ENCODE results near the gene G6PC1. TPM values are rescaled to one million over a fixed set of nuclear protein-coding genes. Genes with fewer than 3 reads are reported as not detected.
A peak's percentile ranks its signal among the peaks of the same experiment; 100 is the strongest.
"Not testable (repeated sequence)": the region's sequence is repeated elsewhere in the genome, so short reads cannot be mapped to it uniquely, and the experiment has no call there.

Gene G6PC1
- total RNA-seq, 2 donors from 2014 or later: not detected

DNA sequence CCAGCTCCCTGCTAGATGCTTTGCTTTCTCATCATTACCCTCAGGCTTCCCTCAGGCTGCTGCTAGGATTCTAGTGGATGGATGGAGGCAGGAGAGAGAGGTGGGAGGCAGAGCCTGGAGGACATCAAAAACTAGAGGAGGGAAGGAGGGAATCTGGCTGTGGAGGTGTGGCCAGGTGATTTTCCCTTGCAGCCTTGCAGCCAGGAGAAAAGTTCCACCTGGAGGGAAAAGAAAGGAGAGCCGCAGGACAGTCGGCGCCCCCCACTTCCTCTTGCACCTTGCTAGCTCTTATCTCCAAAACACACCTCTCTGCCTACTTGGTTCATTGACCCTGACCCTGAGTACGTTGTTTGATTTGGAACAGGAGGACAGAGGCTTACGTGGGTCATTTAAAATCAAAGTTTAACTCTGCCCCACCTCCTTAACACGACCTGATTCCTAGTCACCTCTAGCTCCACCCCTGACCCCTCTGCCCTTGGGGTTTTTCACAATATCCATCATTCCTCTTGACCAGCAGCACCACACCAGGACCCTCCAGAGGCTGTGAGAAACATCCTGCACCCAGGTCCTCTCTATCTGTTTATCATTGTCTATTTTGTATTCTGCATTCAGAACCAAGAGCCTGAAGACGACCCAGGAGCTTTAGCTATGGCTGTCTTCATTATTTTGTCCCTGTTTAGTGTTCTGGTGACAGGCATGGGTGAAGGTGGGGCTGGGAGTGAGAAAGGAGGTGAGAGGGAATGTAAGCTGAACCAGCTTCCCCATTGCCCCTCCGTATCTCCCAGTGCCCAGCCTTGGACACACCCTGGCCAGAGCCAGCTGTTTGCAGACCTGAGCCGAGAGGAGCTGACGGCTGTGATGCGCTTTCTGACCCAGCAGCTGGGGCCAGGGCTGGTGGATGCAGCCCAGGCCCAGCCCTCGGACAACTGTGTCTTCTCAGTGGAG is 33.7 kb upstream of the G6PC1 start:
- no peak for ATAC-seq
- Mint-ChIP-seq H3K4me1 (ENCODE audit: low read depth in 2 of 2) (no peaks in the 10 kb centered on the region), H3K36me3 (no peaks in the 10 kb centered on the region), H3K27me3 (peaks cover 21 to 43% of the 10 kb centered on the region in 2 donors), H3K4me3 (no peak overlapping the region), H3K27ac (no peak overlapping the region), H3K9me3 (no peaks in the 10 kb centered on the region)
- DNase-seq (ENCODE audit: low spot score): no peak

DNA sequence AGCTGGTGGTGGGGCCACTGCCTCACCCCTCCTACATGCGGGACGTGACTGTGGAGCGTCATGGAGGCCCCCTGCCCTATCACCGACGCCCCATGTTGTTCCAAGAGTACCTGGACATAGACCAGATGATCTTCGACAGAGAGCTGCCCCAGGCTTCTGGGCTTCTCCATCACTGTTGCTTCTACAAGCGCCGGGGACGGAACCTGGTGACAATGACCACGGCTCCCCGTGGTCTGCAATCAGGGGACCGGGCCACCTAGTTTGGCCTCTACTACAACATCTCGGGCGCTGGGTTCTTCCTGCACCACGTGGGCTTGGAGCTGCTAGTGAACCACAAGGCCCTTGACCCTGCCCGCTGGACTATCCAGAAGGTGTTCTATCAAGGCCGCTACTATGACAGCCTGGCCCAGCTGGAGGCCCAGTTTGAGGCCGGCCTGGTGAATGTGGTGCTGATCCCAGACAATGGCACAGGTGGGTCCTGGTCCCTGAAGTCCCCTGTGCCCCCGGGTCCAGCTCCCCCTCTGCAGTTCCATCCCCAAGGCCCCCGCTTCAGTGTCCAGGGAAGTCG is 32.8 kb upstream of the G6PC1 start:
- H3K27ac Mint-ChIP-seq; H3K36me3 Mint-ChIP-seq; H3K4me3 Mint-ChIP-seq; H3K9me3 Mint-ChIP-seq; ATAC-seq; H3K4me1 Mint-ChIP-seq (ENCODE audit: low read depth in 2 of 2); DNase-seq (ENCODE audit: low spot score): not testable (repeated sequence)
- peaks cover 21 to 43% of the 10 kb centered on the region in 2 donors for H3K27me3 Mint-ChIP-seq

DNA sequence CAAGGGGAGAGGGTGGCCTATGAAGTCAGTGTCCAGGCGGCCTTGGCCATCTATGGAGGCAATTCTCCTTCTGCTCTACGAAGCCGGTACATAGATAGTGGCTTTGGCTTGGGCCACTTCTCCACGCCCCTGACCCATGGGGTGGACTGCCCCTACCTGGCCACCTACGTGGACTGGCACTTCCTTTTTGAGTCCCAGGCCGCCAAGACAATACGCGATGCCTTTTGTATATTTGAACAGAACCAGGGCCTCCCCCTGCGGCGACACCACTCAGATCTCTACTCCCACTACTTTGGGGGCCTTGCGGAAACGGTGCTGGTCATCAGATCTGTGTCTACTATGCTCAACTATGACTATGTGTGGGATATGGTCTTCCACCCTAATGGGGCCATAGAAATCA is 32.3 kb upstream of the G6PC1 start:
- Mint-ChIP-seq H3K9me3 (no peaks in the 10 kb centered on the region), H3K27ac (no peak overlapping the region), H3K4me3 (no peak overlapping the region), H3K36me3 (no peaks in the 10 kb centered on the region), H3K4me1 (ENCODE audit: low read depth in 2 of 2) (no peaks in the 10 kb centered on the region), H3K27me3 (peaks cover 23 to 42% of the 10 kb centered on the region in 2 donors)
- ATAC-seq (no peak), DNase-seq (ENCODE audit: low spot score) (no peak)

DNA sequence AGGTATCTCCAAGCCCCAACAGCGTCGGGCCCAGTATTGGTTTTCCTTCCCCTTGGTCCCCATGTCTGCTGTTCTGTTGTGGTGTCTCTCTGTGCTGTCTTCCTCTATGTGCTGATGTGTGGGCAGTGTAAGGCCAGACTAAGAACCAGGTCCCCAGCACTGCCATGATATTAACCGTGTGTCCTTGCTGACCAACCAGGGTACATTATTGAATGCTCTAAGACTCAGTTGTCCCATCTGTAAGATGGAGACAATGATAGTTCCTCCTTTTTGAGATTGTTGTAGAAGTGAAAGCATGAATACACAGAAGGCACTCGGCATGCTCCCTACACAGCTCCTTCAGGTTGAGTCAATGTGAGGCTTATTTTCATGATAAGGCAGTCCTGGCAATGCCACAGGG is 29.0 kb upstream of the G6PC1 start:
- ATAC-seq: peak in 1 of 2 donors; percentile 5
- H3K9me3 Mint-ChIP-seq: no peaks in the 10 kb centered on the region
- no peaks in the 10 kb centered on the region for H3K4me1 Mint-ChIP-seq (ENCODE audit: low read depth in 2 of 2)
- H3K4me3 Mint-ChIP-seq: no peak overlapping the region
- DNase-seq (ENCODE audit: low spot score): no peak
- H3K27ac Mint-ChIP-seq: no peak overlapping the region
- H3K27me3 Mint-ChIP-seq: peaks cover 12 to 35% of the 10 kb centered on the region in 2 donors
- no peaks in the 10 kb centered on the region for H3K36me3 Mint-ChIP-seq

DNA sequence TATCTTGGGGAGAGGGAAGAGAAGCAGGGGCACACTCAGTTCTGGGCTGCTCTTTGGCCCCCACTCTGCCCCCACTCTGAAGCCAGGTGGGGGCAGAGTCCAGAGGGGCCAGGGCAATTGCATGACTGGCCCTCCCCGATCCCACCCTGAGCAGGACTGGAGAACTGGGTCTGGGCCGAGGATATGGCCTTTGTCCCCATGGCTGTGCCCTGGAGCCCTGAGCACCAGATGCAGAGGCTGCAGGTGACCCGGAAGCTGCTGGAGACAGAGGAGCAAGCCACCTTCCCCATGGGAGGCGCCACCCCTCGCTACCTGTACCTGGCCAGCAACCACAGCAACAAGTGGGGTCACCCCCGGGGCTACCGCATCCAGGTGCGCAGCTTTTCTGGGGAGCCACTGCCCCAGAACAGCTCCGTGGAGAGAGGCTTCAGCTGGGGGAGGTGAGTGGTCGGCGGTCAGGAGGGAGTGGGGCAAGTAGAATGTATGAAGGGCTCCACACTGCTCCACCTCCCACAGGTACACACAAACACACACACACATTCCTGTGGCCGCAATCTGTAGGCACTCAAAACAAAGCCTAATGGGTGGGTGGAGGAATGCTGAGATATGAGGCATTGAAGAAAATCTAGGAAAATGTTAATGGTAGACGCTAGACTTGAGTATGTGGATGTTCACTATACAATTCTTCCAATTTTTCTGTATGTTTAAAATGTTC is 28.2 kb upstream of the G6PC1 start:
- Mint-ChIP-seq H3K9me3 (no peaks in the 10 kb centered on the region), H3K27ac (no peak overlapping the region), H3K4me1 (ENCODE audit: low read depth in 2 of 2) (no peaks in the 10 kb centered on the region), H3K36me3 (no peaks in the 10 kb centered on the region), H3K4me3 (no peak overlapping the region), H3K27me3 (peaks cover 15 to 33% of the 10 kb centered on the region in 2 donors)
- peak in 1 of 2 donors; percentile 20 for ATAC-seq
- no peak for DNase-seq (ENCODE audit: low spot score)

DNA sequence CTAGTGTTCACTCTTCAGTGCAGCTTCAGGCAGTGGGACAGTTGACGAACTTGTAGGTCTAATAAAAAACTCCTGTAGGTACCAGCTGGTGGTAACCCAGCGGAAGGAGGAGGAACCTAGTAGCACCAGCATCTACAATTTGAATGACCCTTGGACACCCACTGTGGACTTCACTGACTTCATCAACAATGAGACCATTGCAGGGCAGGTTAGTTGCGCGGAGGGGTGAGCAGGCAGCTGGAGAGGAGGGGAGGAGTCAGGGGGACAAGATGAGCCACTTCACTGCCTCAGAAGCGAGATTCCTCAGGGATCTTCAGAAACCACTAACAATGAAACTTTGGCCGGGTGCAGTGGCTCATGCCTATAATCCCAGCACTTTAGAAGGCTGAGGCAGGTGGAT is 27.3 kb upstream of the G6PC1 start:
- DNase-seq (ENCODE audit: low spot score) (no peak), ATAC-seq (no peak)
- Mint-ChIP-seq H3K27ac (no peak overlapping the region), H3K36me3 (no peaks in the 10 kb centered on the region), H3K4me3 (no peak overlapping the region), H3K4me1 (ENCODE audit: low read depth in 2 of 2) (no peaks in the 10 kb centered on the region), H3K9me3 (no peaks in the 10 kb centered on the region), H3K27me3 (peaks cover 15 to 33% of the 10 kb centered on the region in 2 donors)

DNA sequence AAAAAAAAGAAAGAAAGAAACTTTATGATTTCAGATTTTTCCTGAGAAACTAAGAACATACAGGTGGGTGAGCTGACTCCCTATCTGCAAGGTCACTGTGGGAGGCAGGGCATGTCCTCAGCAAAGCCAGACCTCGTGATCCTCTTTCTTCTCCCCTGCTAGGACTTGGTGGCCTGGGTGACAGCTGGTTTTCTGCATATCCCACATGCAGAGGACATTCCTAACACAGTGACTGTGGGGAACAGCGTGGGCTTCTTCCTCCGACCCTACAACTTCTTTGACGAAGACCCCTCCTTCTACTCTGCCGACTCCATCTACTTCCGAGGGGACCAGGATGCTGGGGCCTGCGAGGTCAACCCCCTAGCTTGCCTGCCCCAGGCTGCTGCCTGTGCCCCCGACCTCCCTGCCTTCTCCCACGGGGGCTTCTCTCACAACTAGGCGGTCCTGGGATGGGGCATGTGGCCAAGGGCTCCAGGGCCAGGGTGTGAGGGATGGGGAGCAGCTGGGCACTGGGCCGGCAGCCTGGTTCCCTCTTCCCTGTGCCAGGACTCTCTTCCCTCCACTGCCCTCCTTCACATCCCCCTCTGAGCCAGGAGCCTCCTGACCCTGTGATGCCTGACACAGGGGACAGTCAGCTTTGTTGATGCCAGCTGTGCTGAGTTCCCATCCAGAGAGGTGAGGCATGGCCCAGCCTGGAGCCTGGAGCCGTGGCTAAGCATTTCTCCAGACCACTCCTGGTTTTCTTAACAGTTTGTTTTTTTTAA is 26.5 kb upstream of the G6PC1 start:
- peak; percentile 28 to 52 for ATAC-seq
- peaks cover 15 to 33% of the 10 kb centered on the region in 2 donors for H3K27me3 Mint-ChIP-seq
- H3K36me3 Mint-ChIP-seq; DNase-seq (ENCODE audit: low spot score); H3K27ac Mint-ChIP-seq; H3K9me3 Mint-ChIP-seq; H3K4me3 Mint-ChIP-seq; H3K4me1 Mint-ChIP-seq (ENCODE audit: low read depth in 2 of 2): not testable (repeated sequence)

DNA sequence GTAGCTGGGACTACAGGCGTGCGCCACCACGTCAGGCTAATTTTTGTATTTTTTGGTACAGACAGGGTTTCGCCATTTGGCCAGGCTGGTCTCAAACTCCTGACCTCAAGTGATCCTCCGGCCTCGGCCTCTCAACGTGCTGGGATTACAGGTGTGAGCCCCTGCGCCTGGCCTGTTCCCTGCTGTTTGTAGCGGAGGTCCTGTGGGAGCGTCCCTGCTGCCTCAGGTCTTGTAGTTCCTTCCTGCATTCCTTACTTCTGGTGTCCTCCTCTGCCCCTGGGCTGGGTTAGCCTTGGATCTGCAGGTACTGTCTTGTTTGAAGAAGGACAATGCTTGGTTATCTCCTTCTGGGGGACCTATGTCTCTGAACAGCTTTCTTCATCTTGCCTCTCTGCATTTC is 23.6 kb upstream of the G6PC1 start:
- no peaks in the 10 kb centered on the region for H3K9me3 Mint-ChIP-seq
- no peaks in the 10 kb centered on the region for H3K36me3 Mint-ChIP-seq
- ATAC-seq (no peak), DNase-seq (ENCODE audit: low spot score) (no peak)
- H3K4me1 Mint-ChIP-seq (ENCODE audit: low read depth in 2 of 2): no peaks in the 10 kb centered on the region
- no peak overlapping the region for H3K4me3 Mint-ChIP-seq
- peaks cover 14% of the 10 kb centered on the region in 2 donors for H3K27me3 Mint-ChIP-seq
- no peak overlapping the region for H3K27ac Mint-ChIP-seq

DNA sequence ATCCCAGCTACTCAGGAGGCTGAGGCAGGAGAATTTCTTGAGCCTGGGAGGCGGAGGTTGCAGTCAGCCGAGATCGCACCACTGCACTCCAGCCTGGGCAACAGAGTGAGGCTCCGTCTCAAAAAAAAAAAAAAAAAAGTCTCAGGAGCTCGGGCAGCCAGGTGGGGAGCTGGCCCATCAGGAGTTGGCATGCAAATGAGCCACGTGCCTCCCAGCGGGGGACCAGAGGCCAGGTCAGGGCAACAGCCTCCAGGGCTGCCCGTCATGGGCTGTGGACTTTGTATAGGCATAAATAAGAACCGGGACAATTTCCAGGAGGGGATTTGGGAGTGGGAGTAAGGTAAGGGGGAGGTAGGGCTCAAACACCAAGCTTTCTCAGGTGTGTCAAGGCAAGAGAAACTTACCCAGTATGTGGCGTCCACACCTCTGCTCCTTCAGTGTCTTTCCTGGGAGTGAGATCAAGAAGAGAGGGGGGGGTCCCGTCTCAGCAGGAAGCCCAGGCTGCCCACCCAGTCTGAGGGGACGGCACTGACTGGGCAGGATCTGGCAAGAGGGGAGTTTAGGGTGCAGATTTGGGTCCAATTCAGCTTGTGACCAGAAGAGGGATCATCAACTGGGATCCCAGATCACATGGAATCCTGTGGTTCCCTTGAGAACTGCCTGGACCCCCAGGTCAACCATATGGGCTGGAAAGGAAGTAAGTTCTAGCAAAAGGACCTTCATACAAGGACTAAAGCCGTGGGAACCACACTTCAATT is 22.3 kb upstream of the G6PC1 start:
- no peaks in the 10 kb centered on the region for H3K4me1 Mint-ChIP-seq (ENCODE audit: low read depth in 2 of 2)
- H3K36me3 Mint-ChIP-seq: no peaks in the 10 kb centered on the region
- DNase-seq (ENCODE audit: low spot score): no peak
- no peaks in the 10 kb centered on the region for H3K9me3 Mint-ChIP-seq
- no peak for ATAC-seq
- H3K27me3 Mint-ChIP-seq: peaks cover 12 to 14% of the 10 kb centered on the region in 2 donors
- H3K4me3 Mint-ChIP-seq: no peak overlapping the region
- H3K27ac Mint-ChIP-seq: no peak overlapping the region

DNA sequence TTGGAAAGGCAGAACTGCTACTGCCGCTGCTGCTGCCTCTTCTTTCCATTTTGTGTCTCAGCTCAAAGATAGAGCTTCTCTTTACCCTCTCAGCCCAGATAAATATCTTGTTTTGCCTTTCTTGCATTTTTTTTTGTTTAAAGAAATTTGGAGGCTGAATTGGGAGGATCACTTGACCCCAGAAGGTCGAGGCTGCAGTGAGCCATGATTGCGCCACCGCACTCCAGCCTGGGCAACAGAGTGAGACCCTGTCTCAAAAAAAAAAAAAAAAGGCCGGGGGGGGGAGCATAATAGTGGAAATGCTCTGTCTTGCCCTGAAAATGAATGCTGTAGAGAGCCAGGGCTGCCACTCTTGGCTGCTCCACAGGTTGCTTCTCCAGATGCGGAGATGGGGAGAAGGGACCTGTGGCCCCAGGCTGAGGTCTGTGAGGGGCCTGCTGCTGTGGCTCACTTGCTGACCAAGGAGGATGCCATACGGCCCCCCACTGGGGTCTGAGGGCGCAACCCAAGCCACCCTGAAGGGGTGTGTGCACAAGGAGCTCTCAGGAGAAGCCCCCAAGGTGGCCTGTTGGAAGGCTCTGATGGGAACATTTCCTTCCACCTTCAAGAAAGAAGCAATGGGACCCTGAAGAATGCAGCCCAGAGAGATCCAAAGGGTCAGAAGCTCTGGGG is 21.5 kb upstream of the G6PC1 start:
- Mint-ChIP-seq H3K36me3 (no peaks in the 10 kb centered on the region), H3K4me1 (ENCODE audit: low read depth in 2 of 2) (no peaks in the 10 kb centered on the region), H3K4me3 (no peak overlapping the region), H3K27ac (no peak overlapping the region), H3K9me3 (no peaks in the 10 kb centered on the region), H3K27me3 (peaks cover 12 to 14% of the 10 kb centered on the region in 2 donors)
- ATAC-seq: no peak
- DNase-seq (ENCODE audit: low spot score): no peak

DNA sequence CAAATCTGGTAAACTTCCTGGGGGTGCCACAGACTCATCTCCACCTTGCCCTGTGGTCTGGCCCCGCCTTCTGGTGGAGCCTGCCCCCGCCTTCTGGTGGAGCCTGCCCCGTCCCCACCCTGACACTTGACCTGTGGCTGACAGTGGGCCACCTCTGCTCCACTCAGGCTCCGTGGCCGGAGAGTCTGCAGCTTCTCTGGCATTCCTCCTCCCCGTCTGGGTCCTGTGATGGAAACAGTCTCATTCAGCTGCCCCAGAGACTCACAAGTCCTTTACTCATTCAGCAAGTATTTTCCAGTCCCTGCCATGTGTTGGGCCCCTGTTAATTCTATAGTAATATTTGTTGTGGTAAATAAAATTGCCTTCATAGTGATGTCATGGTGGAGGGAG is 21.0 kb upstream of the G6PC1 start:
- no peaks in the 10 kb centered on the region for H3K4me1 Mint-ChIP-seq (ENCODE audit: low read depth in 2 of 2)

DNA sequence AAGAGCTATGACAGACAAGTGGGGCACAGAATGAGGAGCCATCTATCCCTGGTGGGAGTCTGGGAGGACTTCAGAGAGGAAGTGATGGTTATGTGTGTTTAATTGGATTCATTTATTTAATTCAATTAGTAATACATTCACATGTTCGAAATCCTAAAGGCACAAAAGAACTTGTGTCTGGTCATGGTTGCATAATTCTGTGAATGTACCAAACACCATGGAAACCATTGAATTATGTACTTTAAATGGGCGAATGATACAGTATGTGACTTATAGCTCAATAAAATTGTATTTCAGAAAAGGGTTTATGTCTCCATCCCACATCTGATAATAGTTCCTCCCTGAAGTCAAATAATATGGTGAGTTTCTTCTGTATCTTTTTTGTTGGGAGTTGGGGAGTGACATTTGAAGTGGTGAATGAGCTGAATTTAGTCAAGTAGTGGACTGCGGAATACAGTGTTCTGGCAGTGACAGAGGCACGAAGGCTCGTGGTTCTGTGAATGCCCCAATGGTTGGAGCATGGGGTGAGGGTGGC is 19.8 kb upstream of the G6PC1 start:
- H3K36me3 Mint-ChIP-seq: no peaks in the 10 kb centered on the region
- H3K4me3 Mint-ChIP-seq: no peak overlapping the region
- no peaks in the 10 kb centered on the region for H3K9me3 Mint-ChIP-seq
- no peak for DNase-seq (ENCODE audit: low spot score)
- H3K4me1 Mint-ChIP-seq (ENCODE audit: low read depth in 2 of 2): no peaks in the 10 kb centered on the region
- no peak for ATAC-seq
- no peak overlapping the region for H3K27ac Mint-ChIP-seq
- peaks cover 7 to 10% of the 10 kb centered on the region in 2 donors for H3K27me3 Mint-ChIP-seq

More for the DNA sequence above, 21.0 kb upstream of the G6PC1 start:
- Mint-ChIP-seq H3K9me3 (no peaks in the 10 kb centered on the region), H3K27me3 (peaks cover 12 to 14% of the 10 kb centered on the region in 2 donors), H3K36me3 (no peaks in the 10 kb centered on the region), H3K27ac (no peak overlapping the region), H3K4me3 (no peak overlapping the region)
- ATAC-seq (no peak), DNase-seq (ENCODE audit: low spot score) (no peak)

Measured in natural killer cell treated with Interleukin-12 subunit alpha and Interleukin-12 subunit beta and Interleukin-15 and Interleukin-18, amount 100 ng/mL, for 72 hours (primary cell).